Measurements from ENCODE around the gene JARID2. TPM values are rescaled to one million over a fixed set of nuclear protein-coding genes. Genes with fewer than 3 reads are reported as not detected.

Gene JARID2
- total and polyA plus RNA-seq, 9 of the 15 experiments (the other 6 are each of a cell fraction or from before 2014, with no cell fraction given): 5.0 to 29.0 (median 15.6) TPM

- TF ChIP-seq FOXP4 (CRISPR knock-in tag; IDR thresholded peaks at IDR 0.05; ENCODE audit: borderline replicate concordance) (no peak), TGIF2 (CRISPR knock-in tag; IDR thresholded peaks at IDR 0.05) (no peak), WHSC1 (IDR thresholded peaks at IDR 0.05; ENCODE audit: low read length) (no peak), CEBPG (CRISPR knock-in tag; IDR thresholded peaks at IDR 0.05) (peak; percentile 66; the same call in 1 of the 2 replicates), CEBPG (tag; conservative IDR thresholded peaks at IDR 0.05 in 1 of 2, IDR thresholded peaks at IDR 0.05 in 1 of 2) (peak; percentile 28 to 87; a peak in 2 of 4 replicates), SREBF2 (CRISPR knock-in tag; IDR thresholded peaks at IDR 0.05) (no peak), SMARCE1 (IDR thresholded peaks at IDR 0.05) (peak; percentile 75; the same call in 1 of the 2 replicates), ELF4 (CRISPR knock-in tag; IDR thresholded peaks at IDR 0.05) (0 out of 2 replicates have a peak, but pooled peaks have one; percentile 40), ARNT (IDR thresholded peaks at IDR 0.05) (0 out of 4 replicates have a peak, but pooled peaks of 1 of the 2 experiments have one; percentile 54), RBM17 (IDR thresholded peaks at IDR 0.05; ENCODE audit: borderline replicate concordance, low read depth, low read length) (no peak), TAF9B (IDR thresholded peaks at IDR 0.05; ENCODE audit: partially characterized antibody) (peak; percentile 39), YY1 (IDR thresholded peaks at IDR 0.05; ENCODE audit: borderline replicate concordance in 1 of 3, control insufficient read depth in 1 of 3, extremely low read depth in 1 of 3, insufficient read depth in 3 of 3, insufficient read length in 1 of 3, insufficient replicate concordance in 2 of 3, low read depth in 1 of 3, low read length in 2 of 3) (peak in 1 of 3 experiments; percentile 35), PPARD (CRISPR knock-in tag; IDR thresholded peaks at IDR 0.05) (no peak), ZNF217 (CRISPR knock-in tag; IDR thresholded peaks at IDR 0.05) (no peak), FOSL1 (tag; conservative IDR thresholded peaks at IDR 0.05) (peak; percentile 80), LCOR (CRISPR knock-in tag; IDR thresholded peaks at IDR 0.05) (peak; percentile 56; the same call in 1 of the 2 replicates), NFRKB (IDR thresholded peaks at IDR 0.05; ENCODE audit: low read depth) (peak; percentile 70; the same call in 1 of the 2 replicates), L3MBTL2 (IDR thresholded peaks at IDR 0.05) (peak; percentile 35; the same call in 1 of the 2 replicates), BHLHE40 (IDR thresholded peaks at IDR 0.05; ENCODE audit: low read length) (peak; percentile 70)
- TF ChIP-seq, protein P1, sequence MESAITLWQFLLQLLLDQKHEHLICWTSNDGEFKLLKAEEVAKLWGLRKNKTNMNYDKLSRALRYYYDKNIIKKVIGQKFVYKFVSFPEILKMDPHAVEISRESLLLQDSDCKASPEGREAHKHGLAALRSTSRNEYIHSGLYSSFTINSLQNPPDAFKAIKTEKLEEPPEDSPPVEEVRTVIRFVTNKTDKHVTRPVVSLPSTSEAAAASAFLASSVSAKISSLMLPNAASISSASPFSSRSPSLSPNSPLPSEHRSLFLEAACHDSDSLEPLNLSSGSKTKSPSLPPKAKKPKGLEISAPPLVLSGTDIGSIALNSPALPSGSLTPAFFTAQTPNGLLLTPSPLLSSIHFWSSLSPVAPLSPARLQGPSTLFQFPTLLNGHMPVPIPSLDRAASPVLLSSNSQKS (CRISPR knock-in tag; IDR thresholded peaks at IDR 0.05): no peak
- TF ChIP-seq, protein P2, sequence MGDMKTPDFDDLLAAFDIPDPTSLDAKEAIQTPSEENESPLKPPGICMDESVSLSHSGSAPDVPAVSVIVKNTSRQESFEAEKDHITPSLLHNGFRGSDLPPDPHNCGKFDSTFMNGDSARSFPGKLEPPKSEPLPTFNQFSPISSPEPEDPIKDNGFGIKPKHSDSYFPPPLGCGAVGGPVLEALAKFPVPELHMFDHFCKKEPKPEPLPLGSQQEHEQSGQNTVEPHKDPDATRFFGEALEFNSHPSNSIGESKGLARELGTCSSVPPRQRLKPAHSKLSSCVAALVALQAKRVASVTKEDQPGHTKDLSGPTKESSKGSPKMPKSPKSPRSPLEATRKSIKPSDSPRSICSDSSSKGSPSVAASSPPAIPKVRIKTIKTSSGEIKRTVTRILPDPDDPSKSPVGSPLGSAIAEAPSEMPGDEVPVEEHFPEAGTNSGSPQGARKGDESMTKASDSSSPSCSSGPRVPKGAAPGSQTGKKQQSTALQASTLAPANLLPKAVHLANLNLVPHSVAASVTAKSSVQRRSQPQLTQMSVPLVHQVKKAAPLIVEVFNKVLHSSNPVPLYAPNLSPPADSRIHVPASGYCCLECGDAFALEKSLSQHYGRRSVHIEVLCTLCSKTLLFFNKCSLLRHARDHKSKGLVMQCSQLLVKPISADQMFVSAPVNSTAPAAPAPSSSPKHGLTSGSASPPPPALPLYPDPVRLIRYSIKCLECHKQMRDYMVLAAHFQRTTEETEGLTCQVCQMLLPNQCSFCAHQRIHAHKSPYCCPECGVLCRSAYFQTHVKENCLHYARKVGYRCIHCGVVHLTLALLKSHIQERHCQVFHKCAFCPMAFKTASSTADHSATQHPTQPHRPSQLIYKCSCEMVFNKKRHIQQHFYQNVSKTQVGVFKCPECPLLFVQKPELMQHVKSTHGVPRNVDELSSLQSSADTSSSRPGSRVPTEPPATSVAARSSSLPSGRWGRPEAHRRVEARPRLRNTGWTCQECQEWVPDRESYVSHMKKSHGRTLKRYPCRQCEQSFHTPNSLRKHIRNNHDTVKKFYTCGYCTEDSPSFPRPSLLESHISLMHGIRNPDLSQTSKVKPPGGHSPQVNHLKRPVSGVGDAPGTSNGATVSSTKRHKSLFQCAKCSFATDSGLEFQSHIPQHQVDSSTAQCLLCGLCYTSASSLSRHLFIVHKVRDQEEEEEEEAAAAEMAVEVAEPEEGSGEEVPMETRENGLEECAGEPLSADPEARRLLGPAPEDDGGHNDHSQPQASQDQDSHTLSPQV (IDR thresholded peaks at IDR 0.05): peak; percentile 70
These were observed 20.6 kb downstream of the JARID2 start (continued) for GRCh38 chr6:15266423-15266996.

Data from K562 (cell line).